Activated T-helper 1 cell treated with anti-CD3 and anti-CD28 coated beads, Interleukin-12 subunit alpha, Interleukin-12 subunit beta, Interleukin-2, Interleukin-4 antibody, amounts not matched to agents 30 ng/mL and 10 ng/mL and 1 ng/mL, durations not matched to agents 14 hours and 24 hours and 36 hours (primary cell): ENCODE measurements around the gene BTBD9. TPM values are rescaled to one million over a fixed set of nuclear protein-coding genes. Genes with fewer than 3 reads are reported as not detected.

Source experiments
- DNase-seq: peaks from one replicate; pipeline ENCODE4 v3.0.0; 2021; ENCODE audit warnings: low spot score
- H3K27ac Mint-ChIP-seq: one replicate; pipeline ENCODE4 v1.8.0; 2021; ENCODE audit warnings: mild to moderate bottlenecking, mixed read lengths
- H3K27me3 Mint-ChIP-seq: one replicate; pipeline ENCODE4 v1.8.0; 2022; ENCODE audit warnings: mild to moderate bottlenecking, moderate library complexity, mixed read lengths; ENCODE audit not compliant: insufficient read depth
- H3K36me3 Mint-ChIP-seq: one replicate; pipeline ENCODE4 v1.8.0; 2021; ENCODE audit warnings: low read depth, mixed read lengths
- H3K4me1 Mint-ChIP-seq: one replicate; pipeline ENCODE4 v1.8.0; 2021; ENCODE audit warnings: low read depth, mixed read lengths
- H3K4me3 Mint-ChIP-seq: one replicate; pipeline ENCODE4 v1.8.0; 2021; ENCODE audit warnings: mild to moderate bottlenecking, moderate library complexity, mixed read lengths
- H3K9me3 Mint-ChIP-seq: one replicate; pipeline ENCODE4 v1.8.0; 2021; ENCODE audit warnings: mixed read lengths
- intact Hi-C: fragments of 100-400 bp; cut with micrococcal nuclease; formaldehyde crosslinking; loops from one replicate; pipeline ENCODE4 v1.15.1; 2024
- total RNA-seq: library from RNA; stranded (reverse); gene quantifications from 2 replicates; pipeline ENCODE4 v1.2.3, GENCODE V29; 2022

The BTBD9 gene
- total RNA-seq, 1 donor from 2014 or later = 14.5 TPM

- Mint-ChIP-seq H3K9me3 (no peaks in the 10 kb centered on the region), H3K27me3 (no peaks in the 10 kb centered on the region), H3K27ac (no peak overlapping the region), H3K36me3 (no peaks in the 10 kb centered on the region), H3K4me3 (no peak overlapping the region), H3K4me1 (no peaks in the 10 kb centered on the region)
- intact Hi-C loops = no loop called here
- DNase-seq = no peak
Measured at GRCh38 chr6:38188677-38189335, 450.9 kb downstream of the BTBD9 start.

DNA sequence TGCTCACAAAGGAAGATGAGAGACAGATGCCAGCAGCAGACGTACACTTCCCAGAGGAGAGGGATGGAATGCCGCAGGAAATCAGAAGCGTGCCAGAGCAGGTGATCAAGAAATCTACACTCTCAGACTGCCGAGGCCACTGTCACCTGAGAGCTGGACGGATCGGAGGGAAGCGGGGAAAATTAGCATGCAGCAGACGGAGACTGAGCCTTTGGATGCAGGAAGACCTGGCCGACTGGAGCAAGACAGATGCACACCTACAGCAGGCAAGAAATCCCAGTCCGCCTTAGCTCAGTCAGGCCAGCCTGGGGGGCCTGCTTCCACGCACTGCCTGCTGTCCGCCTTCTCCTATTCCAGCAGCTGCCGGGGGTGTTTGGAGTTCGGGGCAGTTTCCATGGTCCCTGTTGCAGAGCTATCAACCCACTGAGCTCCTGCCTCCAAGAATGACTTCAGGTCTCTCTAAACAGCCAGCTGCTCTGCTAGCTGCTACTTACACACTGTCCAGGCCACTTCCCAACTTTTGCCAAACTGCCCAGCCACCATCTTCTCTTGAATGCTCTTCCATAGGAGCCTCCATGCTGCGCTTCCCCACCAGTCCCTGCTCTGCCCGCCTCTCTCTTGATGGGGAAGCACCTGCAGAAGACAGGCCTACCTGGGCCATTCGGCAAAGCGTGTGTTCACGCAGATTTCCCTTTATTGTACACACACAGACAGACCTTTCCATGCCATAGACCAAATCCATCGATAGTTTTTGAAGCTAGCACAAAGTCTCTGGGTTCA, 451.7 kb downstream of the BTBD9 start:
- no peaks in the 10 kb centered on the region for H3K9me3 Mint-ChIP-seq
- no peak overlapping the region for H3K4me3 Mint-ChIP-seq
- no peak for DNase-seq
- no peaks in the 10 kb centered on the region for H3K36me3 Mint-ChIP-seq
- H3K27ac Mint-ChIP-seq = no peak overlapping the region
- no peaks in the 10 kb centered on the region for H3K4me1 Mint-ChIP-seq
- H3K27me3 Mint-ChIP-seq = no peaks in the 10 kb centered on the region
- intact Hi-C loops = no loop called here

DNA sequence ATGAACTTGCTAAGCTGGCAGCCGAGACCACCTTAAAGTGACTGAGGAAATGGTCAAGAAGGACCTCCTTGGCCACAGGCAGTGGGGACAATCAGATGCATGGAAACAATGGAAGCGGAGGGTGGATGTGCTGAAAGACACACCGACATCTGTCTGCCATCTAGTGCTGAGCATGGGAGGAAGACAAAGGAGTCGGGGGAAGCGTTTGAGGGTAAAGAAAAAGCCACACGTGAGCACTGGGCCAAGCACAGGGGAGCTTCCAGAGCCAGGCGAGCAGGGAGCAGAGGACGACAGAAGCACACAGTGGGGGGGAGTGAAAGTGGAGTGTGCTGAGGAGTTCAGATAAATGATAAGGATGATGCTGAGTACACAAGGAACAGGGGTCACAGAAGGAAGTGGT, 452.4 kb downstream of the BTBD9 start:
- no peaks in the 10 kb centered on the region for H3K27me3 Mint-ChIP-seq
- intact Hi-C loops = no loop called here
- H3K4me1 Mint-ChIP-seq = no peaks in the 10 kb centered on the region
- no peak overlapping the region for H3K4me3 Mint-ChIP-seq
- no peaks in the 10 kb centered on the region for H3K9me3 Mint-ChIP-seq
- DNase-seq = no peak
- no peak overlapping the region for H3K27ac Mint-ChIP-seq
- H3K36me3 Mint-ChIP-seq = no peaks in the 10 kb centered on the region

DNA sequence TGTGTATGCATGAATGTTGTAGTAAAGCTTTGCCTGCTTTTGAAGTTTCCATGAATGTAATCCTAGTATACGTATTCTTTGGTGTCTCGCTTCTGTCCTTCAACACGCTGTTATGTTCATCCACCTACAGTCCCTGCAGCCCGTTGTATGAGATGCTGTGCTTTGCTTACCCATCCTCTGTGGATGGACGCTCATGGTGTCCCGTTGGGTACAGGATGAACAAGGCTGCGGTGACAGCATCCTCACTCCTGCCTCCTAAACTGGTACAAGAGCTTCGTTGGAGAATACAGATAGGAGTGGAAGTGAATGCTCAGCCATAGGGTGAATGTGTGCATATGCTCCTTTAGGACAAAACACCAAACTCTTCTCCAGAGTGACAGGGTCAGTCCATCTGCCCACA, 454.0 kb downstream of the BTBD9 start:
- no peak for DNase-seq
- Mint-ChIP-seq H3K4me3 (no peak overlapping the region), H3K4me1 (no peaks in the 10 kb centered on the region)

DNA sequence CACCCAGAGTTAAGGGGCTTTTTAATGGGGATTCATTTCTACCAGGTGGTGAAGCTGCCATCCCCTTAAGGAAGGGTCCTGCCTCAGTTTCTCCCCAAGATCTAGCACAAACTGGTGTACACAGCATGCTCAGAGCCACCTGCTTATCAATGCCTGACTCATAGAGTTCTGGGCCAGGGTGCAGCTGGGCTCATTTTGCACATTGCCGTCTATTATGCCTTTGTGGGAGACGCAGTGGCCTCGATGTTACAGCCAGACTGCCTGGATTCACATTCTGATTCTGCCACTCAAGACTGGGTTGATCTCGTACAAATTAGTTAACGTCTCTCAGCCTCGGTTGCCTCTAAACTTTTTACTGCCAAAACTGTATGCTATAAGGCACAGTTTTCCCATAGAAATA, 454.5 kb downstream of the BTBD9 start:
- intact Hi-C loops = no loop called here
- no peak overlapping the region for H3K27ac Mint-ChIP-seq
- H3K4me1 Mint-ChIP-seq = no peaks in the 10 kb centered on the region
- DNase-seq = no peak
- H3K36me3 Mint-ChIP-seq = no peaks in the 10 kb centered on the region
- no peaks in the 10 kb centered on the region for H3K9me3 Mint-ChIP-seq
- no peak overlapping the region for H3K4me3 Mint-ChIP-seq
- no peaks in the 10 kb centered on the region for H3K27me3 Mint-ChIP-seq

More for the DNA sequence above, 454.0 kb downstream of the BTBD9 start:
- Mint-ChIP-seq H3K27ac (no peak overlapping the region), H3K9me3 (no peaks in the 10 kb centered on the region), H3K27me3 (no peaks in the 10 kb centered on the region), H3K36me3 (no peaks in the 10 kb centered on the region)
- intact Hi-C loops = no loop called here

GRCh38 chr6:38184585-38185080, 455.1 kb downstream of the BTBD9 start:
- Mint-ChIP-seq H3K27me3 (no peaks in the 10 kb centered on the region), H3K4me3 (no peak overlapping the region), H3K36me3 (no peaks in the 10 kb centered on the region), H3K4me1 (no peaks in the 10 kb centered on the region), H3K9me3 (no peaks in the 10 kb centered on the region), H3K27ac (no peak overlapping the region)
- intact Hi-C loops = no loop called here
- DNase-seq = no peak

DNA sequence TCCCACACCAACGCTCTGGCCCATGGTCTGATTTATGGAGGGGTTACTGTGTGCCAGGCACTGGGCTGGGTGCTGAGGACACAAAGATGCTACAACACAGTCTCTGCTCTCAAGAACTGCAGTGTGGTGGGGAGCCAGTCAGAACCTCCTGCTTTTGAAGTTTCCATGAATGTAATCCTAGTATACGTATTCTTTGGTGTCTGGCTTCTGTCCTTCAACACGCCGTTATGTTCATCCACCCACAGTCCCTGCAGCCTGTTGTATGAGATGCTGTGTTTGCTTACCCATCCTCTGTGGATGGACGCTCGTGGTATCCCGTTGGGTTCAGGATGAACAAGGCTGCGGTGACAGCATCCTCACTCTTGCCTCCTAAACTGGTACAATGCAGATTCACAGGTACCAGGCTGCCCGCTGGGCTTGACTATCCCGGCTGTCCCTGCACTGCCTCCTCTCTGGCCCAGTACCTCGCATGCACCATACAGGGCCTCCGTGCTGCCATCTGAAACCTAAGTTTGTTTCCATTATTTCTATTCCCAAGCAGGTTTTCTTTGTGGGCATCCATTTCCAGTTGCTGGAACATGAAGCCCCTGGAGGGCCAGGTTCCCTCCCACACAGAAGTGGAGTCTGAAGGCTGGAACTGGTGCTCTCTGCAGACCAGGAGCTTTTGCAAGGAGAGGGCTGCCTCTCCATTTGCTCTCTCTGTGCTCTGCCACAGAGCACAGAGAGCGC, 455.7 kb downstream of the BTBD9 start:
- intact Hi-C loops = no loop called here

GRCh38 chr6:38182426-38182825, 457.3 kb downstream of the BTBD9 start:
- Mint-ChIP-seq H3K27ac (no peak overlapping the region), H3K27me3 (no peaks in the 10 kb centered on the region), H3K4me3 (no peak overlapping the region), H3K36me3 (no peaks in the 10 kb centered on the region), H3K4me1 (no peaks in the 10 kb centered on the region), H3K9me3 (no peaks in the 10 kb centered on the region)
- no peak for DNase-seq
- intact Hi-C loops = no loop called here

More for the DNA sequence above, 455.7 kb downstream of the BTBD9 start:
- H3K9me3 Mint-ChIP-seq = no peaks in the 10 kb centered on the region
- H3K4me3 Mint-ChIP-seq = no peak overlapping the region
- no peaks in the 10 kb centered on the region for H3K36me3 Mint-ChIP-seq
- DNase-seq = no peak
- H3K27ac Mint-ChIP-seq = no peak overlapping the region
- no peaks in the 10 kb centered on the region for H3K27me3 Mint-ChIP-seq
- no peaks in the 10 kb centered on the region for H3K4me1 Mint-ChIP-seq

DNA sequence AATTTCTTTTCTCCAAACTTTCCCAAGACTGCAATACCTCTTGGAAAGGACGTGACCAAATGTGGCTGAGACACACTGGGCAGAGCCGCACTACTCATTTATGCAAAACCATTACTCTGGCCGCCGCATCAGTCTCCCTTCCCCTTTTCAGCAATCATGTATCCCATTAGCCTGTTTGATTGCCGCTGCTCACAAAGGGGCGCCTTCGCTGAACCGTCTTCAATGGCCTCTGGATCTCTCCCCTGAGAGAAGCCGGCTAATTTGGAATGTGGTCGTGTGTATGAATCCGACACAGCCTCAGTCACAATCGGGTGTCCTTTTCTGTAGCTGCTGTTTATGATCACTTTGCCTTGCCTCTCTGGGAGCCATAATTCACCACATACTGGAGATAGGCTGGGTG, 459.1 kb downstream of the BTBD9 start:
- Mint-ChIP-seq H3K27me3 (no peaks in the 10 kb centered on the region), H3K27ac (no peak overlapping the region)

DNA sequence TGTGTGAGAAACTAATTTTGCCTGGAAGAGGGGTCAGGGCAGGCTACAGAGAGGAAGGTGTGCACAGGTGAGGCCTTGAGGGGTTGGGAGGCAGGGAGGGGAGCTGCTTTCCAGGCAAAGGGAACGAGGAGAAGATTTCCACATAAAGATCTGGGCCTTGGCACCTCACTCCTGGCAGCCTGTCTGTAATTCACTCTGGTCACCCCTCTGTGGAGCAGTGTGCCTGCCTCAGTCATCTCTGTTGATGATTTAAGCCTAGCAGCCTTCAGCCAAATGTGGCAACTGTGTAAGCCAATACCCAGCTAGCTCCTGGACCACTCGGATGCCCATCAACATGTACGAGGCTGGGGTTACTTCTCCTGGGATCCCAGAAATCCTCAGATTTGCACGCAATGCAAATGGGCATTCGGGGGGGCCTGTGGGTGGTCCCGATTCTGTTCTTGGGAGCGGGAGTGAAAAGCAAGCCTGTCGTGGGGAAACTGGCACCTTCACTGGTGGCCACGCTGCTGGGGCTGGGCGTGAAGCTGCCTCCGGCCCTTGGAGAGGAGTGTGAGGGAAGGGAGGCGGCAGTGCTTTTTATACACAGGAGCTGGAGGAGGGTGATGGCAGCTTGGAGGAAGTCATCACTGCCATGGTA, 459.8 kb downstream of the BTBD9 start:
- no peak for DNase-seq

More for the DNA sequence above, 459.1 kb downstream of the BTBD9 start:
- intact Hi-C loops = no loop called here
- no peak overlapping the region for H3K4me3 Mint-ChIP-seq
- no peaks in the 10 kb centered on the region for H3K36me3 Mint-ChIP-seq
- no peak for DNase-seq
- no peaks in the 10 kb centered on the region for H3K9me3 Mint-ChIP-seq
- H3K4me1 Mint-ChIP-seq = no peaks in the 10 kb centered on the region

DNA sequence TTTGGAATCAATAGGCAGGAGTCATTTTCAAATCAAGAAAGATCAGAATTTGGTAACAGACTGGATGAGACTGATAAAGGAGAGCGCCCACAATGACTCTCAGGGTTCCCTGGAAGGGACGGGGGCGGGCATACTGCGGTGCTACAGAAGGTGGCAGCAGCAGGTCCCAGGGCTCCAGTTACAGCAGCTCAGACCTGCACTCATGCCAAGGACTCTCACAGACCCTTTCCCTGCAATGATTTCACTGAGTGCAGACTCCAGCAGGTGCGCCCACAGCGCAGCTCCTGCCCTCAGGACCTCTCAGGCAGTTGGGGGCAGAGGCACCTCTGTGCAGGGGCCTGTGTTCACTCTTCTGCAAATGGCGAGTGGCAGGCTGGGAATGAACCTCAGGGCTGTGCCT, 460.4 kb downstream of the BTBD9 start:
- Mint-ChIP-seq H3K9me3 (no peaks in the 10 kb centered on the region), H3K4me1 (no peaks in the 10 kb centered on the region), H3K27ac (no peak overlapping the region), H3K36me3 (no peaks in the 10 kb centered on the region), H3K4me3 (no peak overlapping the region), H3K27me3 (no peaks in the 10 kb centered on the region)
- intact Hi-C loops = no loop called here
- DNase-seq = no peak

More for the DNA sequence above, 459.8 kb downstream of the BTBD9 start:
- H3K27ac Mint-ChIP-seq = no peak overlapping the region
- H3K4me1 Mint-ChIP-seq = no peaks in the 10 kb centered on the region
- intact Hi-C loops = no loop called here
- H3K4me3 Mint-ChIP-seq = no peak overlapping the region
- H3K27me3 Mint-ChIP-seq = no peaks in the 10 kb centered on the region
- H3K36me3 Mint-ChIP-seq = no peaks in the 10 kb centered on the region
- H3K9me3 Mint-ChIP-seq = no peaks in the 10 kb centered on the region

- no peak for DNase-seq
- H3K4me1 Mint-ChIP-seq = no peaks in the 10 kb centered on the region
- intact Hi-C loops = no loop called here
- no peaks in the 10 kb centered on the region for H3K27me3 Mint-ChIP-seq
- no peaks in the 10 kb centered on the region for H3K9me3 Mint-ChIP-seq
- no peak overlapping the region for H3K27ac Mint-ChIP-seq
- no peak overlapping the region for H3K4me3 Mint-ChIP-seq
- H3K36me3 Mint-ChIP-seq = no peaks in the 10 kb centered on the region
Measured at GRCh38 chr6:38178584-38178886, 461.2 kb downstream of the BTBD9 start.
